ENCODE measurements around the gene SELENOK.

SELENOK gene

GRCh38 chr3:53891497-53892285 is at the start of gene SELENOK:
Gene SELENOK, minus strand, starts transcription at chr3:53891859.
- TF ChIP-seq CTCF (IDR thresholded peaks at IDR 0.05; ENCODE audit: low read depth, low read length, missing control alignments) = no peak
- H3K4me3 ChIP-seq (replicated peaks; ENCODE audit: low read depth, low read length) = peak within 1 kb of the TSS; percentile 76
- DNase-seq (ENCODE audit: extremely low read depth, low read depth) = peak; percentile 95

DNA sequence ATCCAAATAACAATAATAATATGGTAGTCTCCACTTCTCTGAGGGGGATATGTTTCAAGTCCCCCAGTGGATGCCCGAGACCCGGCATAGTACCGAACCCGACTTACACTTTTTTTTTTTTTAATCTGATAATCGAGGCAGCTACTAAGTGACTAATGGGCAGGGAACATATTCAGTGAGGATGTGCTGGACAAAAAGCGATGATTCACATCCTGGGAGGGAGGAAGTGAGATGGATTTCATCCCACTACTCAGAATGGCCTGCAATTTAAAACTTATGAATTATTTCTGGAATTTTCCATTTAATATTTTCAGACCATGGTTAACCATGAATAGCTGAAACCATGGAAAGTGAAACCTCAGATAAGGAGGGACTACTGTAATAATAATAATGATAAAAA is 49.5 kb upstream of the SELENOK start:
- DNase-seq (ENCODE audit: extremely low read depth, low read depth) = no peak
- TF ChIP-seq CTCF (IDR thresholded peaks at IDR 0.05; ENCODE audit: low read depth, low read length, missing control alignments) = no peak
- H3K4me3 ChIP-seq (replicated peaks; ENCODE audit: low read depth, low read length) = no peak overlapping the region

GRCh38 chr3:53940623-53941022 is 49.0 kb upstream of the SELENOK start:
- no peak overlapping the region for H3K4me3 ChIP-seq (replicated peaks; ENCODE audit: low read depth, low read length)
- TF ChIP-seq CTCF (IDR thresholded peaks at IDR 0.05; ENCODE audit: low read depth, low read length, missing control alignments) = no peak
- DNase-seq (ENCODE audit: extremely low read depth, low read depth) = no peak

- no peak overlapping the region for H3K4me3 ChIP-seq (replicated peaks; ENCODE audit: low read depth, low read length)
- DNase-seq (ENCODE audit: extremely low read depth, low read depth) = no peak
- TF ChIP-seq CTCF (IDR thresholded peaks at IDR 0.05; ENCODE audit: low read depth, low read length, missing control alignments) = no peak
These were observed 48.2 kb upstream of the SELENOK start for GRCh38 chr3:53939813-53940212.

DNA sequence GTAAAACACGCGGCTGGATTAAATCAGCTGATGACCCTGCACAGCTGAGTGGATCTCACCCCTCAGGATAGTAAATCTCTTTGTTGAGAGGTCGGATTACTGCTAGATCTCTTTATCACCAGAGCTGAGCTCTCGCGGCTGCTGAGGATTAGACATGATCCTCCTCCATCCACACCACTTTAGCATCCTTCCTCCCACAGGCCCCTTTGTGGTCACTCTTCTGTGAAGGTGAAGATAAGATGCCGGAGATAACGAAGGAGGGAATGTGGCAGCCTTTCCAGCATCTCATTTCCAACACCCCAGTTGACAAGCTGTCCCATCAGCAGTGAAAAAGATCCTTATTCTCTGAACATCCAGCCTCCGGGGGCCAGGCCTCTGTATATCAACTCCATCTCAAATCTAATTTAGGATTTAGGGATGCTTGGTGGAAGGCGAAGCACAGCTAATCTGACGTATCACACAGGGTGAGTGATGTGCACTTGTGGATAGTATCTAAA is 47.5 kb upstream of the SELENOK start:
- TF ChIP-seq CTCF (IDR thresholded peaks at IDR 0.05; ENCODE audit: low read depth, low read length, missing control alignments) = no peak
- DNase-seq (ENCODE audit: extremely low read depth, low read depth) = no peak
- H3K4me3 ChIP-seq (replicated peaks; ENCODE audit: low read depth, low read length) = no peak overlapping the region

DNA sequence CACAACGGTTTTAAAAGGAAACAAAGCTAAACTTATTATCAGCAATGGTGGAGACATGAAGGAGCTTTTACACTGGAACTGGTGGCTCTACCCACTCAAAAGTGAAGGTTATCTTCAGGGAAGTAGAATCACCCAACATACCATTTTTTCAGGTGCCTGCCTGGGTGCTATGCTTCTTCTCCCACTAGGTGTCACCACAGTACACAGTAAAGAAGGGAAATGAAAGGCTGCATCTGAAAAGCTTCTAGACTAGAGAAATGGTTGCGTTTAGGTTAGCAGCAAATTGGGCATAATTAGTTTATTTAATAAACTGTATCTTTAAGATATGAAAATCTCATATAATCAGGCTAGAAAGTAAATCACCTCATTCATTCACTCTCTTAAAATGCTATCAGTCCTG is 47.0 kb upstream of the SELENOK start:
- no peak overlapping the region for H3K4me3 ChIP-seq (replicated peaks; ENCODE audit: low read depth, low read length)
- peak; percentile 16 for DNase-seq (ENCODE audit: extremely low read depth, low read depth)
- peak; percentile 78 for TF ChIP-seq CTCF (IDR thresholded peaks at IDR 0.05; ENCODE audit: low read depth, low read length, missing control alignments)

Data from HFF-Myc (cell line).